Keratinocyte (primary cell): Measurements from ENCODE around the gene ILK. TPM values are rescaled to one million over a fixed set of nuclear protein-coding genes. Genes with fewer than 3 reads are reported as not detected.

ENCODE experiments used
- DNase-seq: peaks from one replicate; pipeline ENCODE4 v3.0.0-alpha.2; 2011; ENCODE audit warnings: low read depth, missing footprints, low spot score
- FAIRE-seq: peaks from 2 replicates; lab custom pipeline; 2011; peaks lifted over from hg19 to GRCh38; lab: Jason Lieb, UNC
- H2AFZ ChIP-seq: 2 replicates; pipeline ENCODE4 v1.6.0; 2012; ENCODE audit warnings: low read length, control low read depth, inconsistent platforms; ENCODE audit not compliant: control insufficient read depth
- H3K27ac ChIP-seq: 2 replicates; pipeline ENCODE4 v1.5.1; 2011; ENCODE audit warnings: low read length; ENCODE audit not compliant: control insufficient read depth, insufficient read depth
- H3K27me3 ChIP-seq: 3 replicates; pipeline ENCODE4 v1.6.0; 2011; ENCODE audit warnings: low read length; ENCODE audit not compliant: control insufficient read depth, insufficient read depth; ENCODE audit errors: extremely low read depth
- H3K36me3 ChIP-seq, 2 experiments: 2 replicates in 1 of 2; 3 replicates in 1 of 2; pipeline ENCODE4 v1.5.1; 2011; ENCODE audit warnings: low read length in 2 of 2, mild to moderate bottlenecking in 1 of 2; ENCODE audit not compliant: control insufficient read depth in 2 of 2, insufficient read depth in 2 of 2; ENCODE audit errors: extremely low read depth in 1 of 2
- H3K4me1 ChIP-seq: 3 replicates; pipeline ENCODE4 v1.5.1; 2011; ENCODE audit warnings: low read length; ENCODE audit not compliant: control insufficient read depth, insufficient read depth; ENCODE audit errors: extremely low read depth
- H3K4me2 ChIP-seq: 3 replicates; pipeline ENCODE4 v1.6.0; 2011; ENCODE audit warnings: low read depth, low read length; ENCODE audit not compliant: control insufficient read depth, insufficient read depth; ENCODE audit errors: extremely low read depth
- H3K4me3 ChIP-seq, 3 experiments: fragments of 200-600 bp in 1 of 3; sonication (generic) in 1 of 3; 2 replicates in 2 of 3; 3 replicates in 1 of 3; pipeline ENCODE4 v1.5.1; 2011 to 2016; ENCODE audit warnings: low read length in 3 of 3, mild to moderate bottlenecking in 3 of 3, control low read depth in 2 of 3, inconsistent platforms in 1 of 3, low read depth in 1 of 3, mixed read lengths in 1 of 3, mixed run types in 1 of 3, moderate library complexity in 1 of 3; ENCODE audit not compliant: control insufficient read depth in 2 of 3, insufficient read depth in 2 of 3; ENCODE audit errors: extremely low read depth in 1 of 3
- H3K79me2 ChIP-seq: 2 replicates; pipeline ENCODE4 v1.6.0; 2012; ENCODE audit warnings: low read length; ENCODE audit not compliant: control insufficient read depth, insufficient read depth
- H3K9ac ChIP-seq: 3 replicates; pipeline ENCODE4 v1.6.0; 2011; ENCODE audit warnings: low read length; ENCODE audit not compliant: control insufficient read depth, insufficient read depth; ENCODE audit errors: extremely low read depth
- H3K9me1 ChIP-seq: 3 replicates; pipeline ENCODE4 v1.6.0; 2011; ENCODE audit warnings: low read length; ENCODE audit not compliant: control insufficient read depth, insufficient read depth; ENCODE audit errors: extremely low read depth
- H3K9me3 ChIP-seq: 2 replicates; pipeline ENCODE4 v1.5.1; 2012; ENCODE audit warnings: low read depth, low read length; ENCODE audit not compliant: control insufficient read depth
- H4K20me1 ChIP-seq: 3 replicates; pipeline ENCODE4 v1.6.0; 2011; ENCODE audit warnings: low read length; ENCODE audit not compliant: control insufficient read depth, insufficient read depth; ENCODE audit errors: extremely low read depth
- EZH2 ChIP-seq: IDR thresholded peaks from one replicate; pipeline ENCODE4 v1.6.1; 2012; ENCODE audit warnings: inconsistent platforms, mild to moderate bottlenecking, low read length, moderate library complexity
- dilution Hi-C: fragments of 300-500 bp; cut with MboI; formaldehyde crosslinking; loops from one replicate; pipeline ENCODE4 v1.7.0; 2020; ENCODE audit warnings: low sequenced_read_pairs; ENCODE audit not compliant: extremely low pct_ligation_motif_present
- polyA plus RNA-seq, 5 experiments: library from polyadenylated mRNA; depleted of rRNA in 3 of 5; stranded (reverse) in 3 of 5; stranded (forward) in 1 of 5; unstranded in 1 of 5; fragments of >200 nt; gene quantifications; 1 replicate in 1 of 5; 2 replicates in 3 of 5; 3 replicates in 1 of 5; pipeline versions ENCODE4 v1.2.1 to v1.2.3, GENCODE V29; 2011 to 2012; ENCODE audit warnings: missing spikeins in 2 of 5, low read depth in 1 of 5, low replicate concordance in 1 of 5
- TF ChIP-seq, protein P1 (sequence below), 3 experiments: IDR thresholded peaks in 1 of 3; conservative IDR thresholded peaks in 1 of 3; optimal IDR thresholded peaks in 1 of 3; 2 replicates in 2 of 3; 3 replicates in 1 of 3; pipeline versions ENCODE3 to v1.5.1; 2011; ENCODE audit warnings: low read length in 3 of 3, mild to moderate bottlenecking in 3 of 3, moderate library complexity in 2 of 3, control low read depth in 1 of 3, inconsistent platforms in 1 of 3; ENCODE audit not compliant: insufficient read depth in 2 of 3; ENCODE audit errors: extremely low read depth in 1 of 3

ILK gene
- polyA plus RNA-seq, 1 donor (not counting 4 experiments of a cell fraction or from before 2014, with no cell fraction given), result 117 TPM

DNA sequence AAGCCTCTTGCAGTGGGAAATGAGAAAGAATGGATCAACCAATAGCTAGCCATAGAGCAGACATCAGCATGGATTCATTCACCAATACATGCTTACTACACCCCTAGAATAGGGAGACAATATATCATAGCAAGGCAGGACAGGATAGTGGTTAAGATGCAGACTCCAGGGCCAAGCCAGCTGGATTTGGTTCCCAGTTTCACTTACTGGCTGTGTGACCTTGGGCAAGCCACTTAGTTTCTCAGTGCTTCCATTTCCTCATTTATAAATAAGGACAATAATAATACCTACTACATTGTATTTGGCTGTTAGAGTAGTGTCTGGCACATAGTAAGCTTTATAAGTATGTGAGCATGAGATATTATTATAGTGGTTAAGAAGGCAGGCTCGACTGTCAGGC is 44.9 kb downstream of the ILK start:
- FAIRE-seq, result no peak
- Histone ChIP-seq H4K20me1 (no peaks in the 10 kb centered on the region), H3K4me1 (no peaks in the 10 kb centered on the region), H2AFZ (no peak overlapping the region), H3K79me2 (no peaks in the 10 kb centered on the region), H3K36me3 (no peaks in the 10 kb centered on the region), H3K4me2 (no peak overlapping the region), H3K9me3 (no peaks in the 10 kb centered on the region), H3K4me3 (no peak overlapping the region), H3K9me1 (no peaks in the 10 kb centered on the region), H3K27me3 (peaks cover 28% of the 10 kb centered on the region), H3K9ac (no peak overlapping the region), H3K27ac (no peak overlapping the region)
- no peak for DNase-seq
- TF ChIP-seq, protein P1, sequence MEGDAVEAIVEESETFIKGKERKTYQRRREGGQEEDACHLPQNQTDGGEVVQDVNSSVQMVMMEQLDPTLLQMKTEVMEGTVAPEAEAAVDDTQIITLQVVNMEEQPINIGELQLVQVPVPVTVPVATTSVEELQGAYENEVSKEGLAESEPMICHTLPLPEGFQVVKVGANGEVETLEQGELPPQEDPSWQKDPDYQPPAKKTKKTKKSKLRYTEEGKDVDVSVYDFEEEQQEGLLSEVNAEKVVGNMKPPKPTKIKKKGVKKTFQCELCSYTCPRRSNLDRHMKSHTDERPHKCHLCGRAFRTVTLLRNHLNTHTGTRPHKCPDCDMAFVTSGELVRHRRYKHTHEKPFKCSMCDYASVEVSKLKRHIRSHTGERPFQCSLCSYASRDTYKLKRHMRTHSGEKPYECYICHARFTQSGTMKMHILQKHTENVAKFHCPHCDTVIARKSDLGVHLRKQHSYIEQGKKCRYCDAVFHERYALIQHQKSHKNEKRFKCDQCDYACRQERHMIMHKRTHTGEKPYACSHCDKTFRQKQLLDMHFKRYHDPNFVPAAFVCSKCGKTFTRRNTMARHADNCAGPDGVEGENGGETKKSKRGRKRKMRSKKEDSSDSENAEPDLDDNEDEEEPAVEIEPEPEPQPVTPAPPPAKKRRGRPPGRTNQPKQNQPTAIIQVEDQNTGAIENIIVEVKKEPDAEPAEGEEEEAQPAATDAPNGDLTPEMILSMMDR (optimal IDR thresholded peaks at IDR 0.05 in 1 of 3, IDR thresholded peaks at IDR 0.05 in 1 of 3, conservative IDR thresholded peaks at IDR 0.05 in 1 of 3; ENCODE audit: extremely low read depth in 1 of 3, insufficient read depth in 2 of 3, low read length in 3 of 3), result no peak
- no peak for TF ChIP-seq EZH2
- dilution Hi-C loops, result no loop called here

DNA sequence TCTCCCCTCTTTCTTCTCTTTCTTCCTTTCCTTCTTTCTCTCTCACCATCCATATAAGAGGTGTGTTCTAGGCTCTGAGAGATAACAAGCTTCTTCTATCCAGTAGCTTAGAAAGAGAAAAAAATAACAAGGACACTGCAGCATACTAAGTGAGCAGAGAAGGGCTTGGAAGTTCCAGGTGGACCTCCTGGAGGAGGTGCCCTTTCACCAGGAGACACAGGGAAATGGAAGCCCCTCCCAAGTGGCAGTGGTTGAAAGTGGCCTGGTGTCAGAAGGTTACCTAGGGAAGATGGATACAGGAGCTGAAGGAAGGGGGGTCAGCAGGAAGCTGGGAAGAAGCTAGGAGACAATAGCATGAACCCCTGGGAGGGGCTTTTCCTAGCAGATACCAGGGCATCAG is 46.5 kb downstream of the ILK start:
- Histone ChIP-seq H3K9me1 (no peaks in the 10 kb centered on the region), H3K4me2 (no peak overlapping the region), H3K4me1 (no peaks in the 10 kb centered on the region), H4K20me1 (no peaks in the 10 kb centered on the region), H3K9me3 (no peaks in the 10 kb centered on the region), H2AFZ (no peak overlapping the region), H3K27ac (no peak overlapping the region), H3K4me3 (no peak overlapping the region), H3K27me3 (peaks cover 44% of the 10 kb centered on the region), H3K36me3 (no peaks in the 10 kb centered on the region), H3K79me2 (no peaks in the 10 kb centered on the region), H3K9ac (no peak overlapping the region)
- TF ChIP-seq EZH2, result no peak
- TF ChIP-seq, protein P1 (optimal IDR thresholded peaks at IDR 0.05 in 1 of 3, IDR thresholded peaks at IDR 0.05 in 1 of 3, conservative IDR thresholded peaks at IDR 0.05 in 1 of 3; ENCODE audit: extremely low read depth in 1 of 3, insufficient read depth in 2 of 3, low read length in 3 of 3), result no peak
- dilution Hi-C loops, result no loop called here
- FAIRE-seq (no peak), DNase-seq (no peak)
